Glomerular endothelial cell (primary cell): ENCODE results near the gene GRAPL. TPM values are rescaled to one million over a fixed set of nuclear protein-coding genes. Genes with fewer than 3 reads are reported as not detected.
"Not testable (repeated sequence)": the region's sequence is repeated elsewhere in the genome, so short reads cannot be mapped to it uniquely, and the experiment has no call there.

Experiments
- DNase-seq: peaks from one replicate; pipeline ENCODE4 v3.0.0-alpha.2; 2011; ENCODE audit warnings: low read depth, low spot score; ENCODE audit errors: extremely low read depth
- total RNA-seq: library from RNA; depleted of rRNA; stranded (reverse); fragments of >200 nt; gene quantifications from 2 replicates; pipeline ENCODE4 v1.2.3, GENCODE V29; 2015

GRAPL gene
- total RNA-seq, 1 donor from 2014 or later = 58.6 TPM

GRCh38 chr17:19187883-19188869 lies 60.8 kb downstream of the GRAPL start:
- DNase-seq = not testable (repeated sequence)

GRCh38 chr17:19188870-19189708 lies 61.7 kb downstream of the GRAPL start:
- not testable (repeated sequence) for DNase-seq

GRCh38 chr17:19189781-19190405 lies 62.5 kb downstream of the GRAPL start:
- DNase-seq = not testable (repeated sequence)

GRCh38 chr17:19196382-19197204 lies 69.2 kb downstream of the GRAPL start:
- DNase-seq = not testable (repeated sequence)

GRCh38 chr17:19202448-19202847 lies 75.1 kb downstream of the GRAPL start:
- not testable (repeated sequence) for DNase-seq

- DNase-seq = not testable (repeated sequence)
These were observed 76.0 kb downstream of the GRAPL start for GRCh38 chr17:19203429-19203828.

Other genes with a start within 250 kb of the GRAPL start
- not detected in 2 replicates for gene SLC5A10, start 175.4 kb upstream of the GRAPL start, total RNA-seq
- 12.6 and 12.8 TPM in 2 replicates for gene FAM83G, start 122.8 kb upstream of the GRAPL start, total RNA-seq
- 77.6 and 87.3 TPM in 2 replicates for gene GRAP, start 80.6 kb upstream of the GRAPL start, total RNA-seq
- gene EPN2, start 109.8 kb downstream of the GRAPL start, total RNA-seq = 29.2 and 53.4 TPM in 2 replicates
- gene B9D1, start 235.1 kb downstream of the GRAPL start, total RNA-seq = 20.0 and 22.6 TPM in 2 replicates